Left forelimb (tissue), 1 donor: ENCODE measurements around the gene WNK2.

ENCODE experiments used
- DNase-seq: peaks from one replicate; pipeline ENCODE4 v3.0.0-alpha.2; 2018; ENCODE audit warnings: low spot score

The WNK2 gene

GRCh38 chr9:93295031-93295430, 111.1 kb downstream of the WNK2 start:
- no peak for DNase-seq

GRCh38 chr9:93295456-93296076, 111.6 kb downstream of the WNK2 start:
- no peak for DNase-seq

GRCh38 chr9:93296889-93297480, 113.0 kb downstream of the WNK2 start:
- DNase-seq = no peak

- no peak for DNase-seq
These were observed 113.9 kb downstream of the WNK2 start for GRCh38 chr9:93297659-93298497.

- DNase-seq = no peak
These were observed 114.8 kb downstream of the WNK2 start for GRCh38 chr9:93298498-93299417.

GRCh38 chr9:93299418-93300174, 115.7 kb downstream of the WNK2 start:
- no peak for DNase-seq

GRCh38 chr9:93300175-93300572, 116.2 kb downstream of the WNK2 start:
- no peak for DNase-seq

GRCh38 chr9:93300585-93301081, 116.7 kb downstream of the WNK2 start:
- DNase-seq = no peak

GRCh38 chr9:93301291-93301811, 117.4 kb downstream of the WNK2 start:
- DNase-seq = peak; percentile 26

GRCh38 chr9:93301911-93302541, 118.1 kb downstream of the WNK2 start:
- DNase-seq = peak; percentile 52

GRCh38 chr9:93302586-93303257, 118.8 kb downstream of the WNK2 start:
- peak; percentile 57 for DNase-seq

GRCh38 chr9:93303258-93303771, 119.4 kb downstream of the WNK2 start:
- no peak for DNase-seq

GRCh38 chr9:93303806-93304573, 120.1 kb downstream of the WNK2 start:
- no peak for DNase-seq

GRCh38 chr9:93304574-93305496, 120.9 kb downstream of the WNK2 start:
- DNase-seq = peak; percentile 85

- DNase-seq = no peak
These were observed 121.6 kb downstream of the WNK2 start for GRCh38 chr9:93305497-93306020.

- no peak for DNase-seq
These were observed 122.1 kb downstream of the WNK2 start for GRCh38 chr9:93306081-93306480.

GRCh38 chr9:93306579-93307091, 122.7 kb downstream of the WNK2 start:
- DNase-seq = no peak
